Sigmoid colon (tissue), 7 donors: Measurements from ENCODE around the gene ZFHX3. TPM values are rescaled to one million over a fixed set of nuclear protein-coding genes. Genes with fewer than 3 reads are reported as not detected.

Experiments used
- DNase-seq: peaks from one replicate; pipeline ENCODE4 v3.0.0-alpha.2; 2019
- H3K27ac ChIP-seq, 4 donors: fragments of 200-600 bp; sonication (generic); one replicate each; pipeline ENCODE4 v1.5.1; 2016 to 2019; ENCODE audit warnings: mild to moderate bottlenecking in 1 of 4
- H3K27me3 ChIP-seq, 3 donors: fragments of 200-600 bp; sonication (generic); one replicate each; pipeline ENCODE4 v1.5.1; 2019; ENCODE audit warnings: mild to moderate bottlenecking in 1 of 3
- H3K36me3 ChIP-seq, 4 donors: fragments of 200-600 bp; sonication (generic); one replicate each; pipeline ENCODE4 v1.5.1; 2016 to 2019
- H3K4me1 ChIP-seq, 4 donors: fragments of 200-600 bp; sonication (generic); one replicate each; pipeline ENCODE4 v1.5.1; 2017 to 2019
- H3K4me3 ChIP-seq, 4 donors: fragments of 200-600 bp; sonication (generic); one replicate each; pipeline ENCODE4 v1.5.1; 2017 to 2019; ENCODE audit warnings: mild to moderate bottlenecking in 2 of 4, moderate library complexity in 1 of 4
- H3K9me3 ChIP-seq, 4 donors: fragments of 200-600 bp in 3 of 4; sonication (generic) in 3 of 4; one replicate each; pipeline versions ENCODE4 v1.5.1 to v1.6.1; 2013 to 2019
- CTCF ChIP-seq, 4 experiments: fragments of 450-650 bp in 3 of 4; fragments of 200-600 bp in 1 of 4; IDR thresholded peaks; one replicate each; pipeline ENCODE4 v1.5.1; 2016 to 2019; ENCODE audit warnings: antibody characterized with exemption in 4 of 4, mild to moderate bottlenecking in 3 of 4, moderate library complexity in 2 of 4
- EP300 ChIP-seq, 4 donors: sonication (generic); formaldehyde crosslinking; IDR thresholded peaks; one replicate each; pipeline ENCODE4 v1.6.1; 2017; ENCODE audit warnings: antibody characterized with exemption in 4 of 4
- POLR2A ChIP-seq, 2 donors: fragments of 450-650 bp; IDR thresholded peaks; one replicate each; pipeline ENCODE4 v1.6.1; 2016; ENCODE audit warnings: antibody characterized with exemption in 2 of 2, mild to moderate bottlenecking in 2 of 2, moderate library complexity in 2 of 2
- POLR2AphosphoS5 ChIP-seq, 4 donors: sonication (generic); formaldehyde crosslinking; IDR thresholded peaks; one replicate each; pipeline ENCODE4 v1.6.1; 2017; ENCODE audit warnings: antibody characterized with exemption in 4 of 4
- WGBS, 2 donors: extraction: QIAGEN DNeasy Blood & Tissue Kit; methylation state at CpG; one replicate each; pipeline ENCODE4 v1.1.7; 2013; 5-methylcytosine and 5-hydroxymethylcytosine counted together
- intact Hi-C: fragments of 100-400 bp; cut with DNase I; formaldehyde crosslinking; loops from one replicate; pipeline ENCODE4 v1.15.1; 2023
- polyA plus RNA-seq, 3 donors: library from polyadenylated mRNA; stranded (reverse); fragments of 200-250 nt; gene quantifications; one replicate each; pipeline ENCODE4 v1.2.3, GENCODE V29; 2013
- total RNA-seq, 4 donors: library from RNA; depleted of rRNA; stranded (reverse); fragments of >200 nt; gene quantifications; one replicate each; pipeline ENCODE4 v1.1.0, GENCODE V29; 2016
- donor health status: healthy with polysubstance abuse.
- donor health status: Bipolar disorder and iron deficiency.
- donor health status: healthy.

The ZFHX3 gene
- total and polyA plus RNA-seq, 7 donors = 0.69 to 38.8 (median 17.8) TPM

DNA sequence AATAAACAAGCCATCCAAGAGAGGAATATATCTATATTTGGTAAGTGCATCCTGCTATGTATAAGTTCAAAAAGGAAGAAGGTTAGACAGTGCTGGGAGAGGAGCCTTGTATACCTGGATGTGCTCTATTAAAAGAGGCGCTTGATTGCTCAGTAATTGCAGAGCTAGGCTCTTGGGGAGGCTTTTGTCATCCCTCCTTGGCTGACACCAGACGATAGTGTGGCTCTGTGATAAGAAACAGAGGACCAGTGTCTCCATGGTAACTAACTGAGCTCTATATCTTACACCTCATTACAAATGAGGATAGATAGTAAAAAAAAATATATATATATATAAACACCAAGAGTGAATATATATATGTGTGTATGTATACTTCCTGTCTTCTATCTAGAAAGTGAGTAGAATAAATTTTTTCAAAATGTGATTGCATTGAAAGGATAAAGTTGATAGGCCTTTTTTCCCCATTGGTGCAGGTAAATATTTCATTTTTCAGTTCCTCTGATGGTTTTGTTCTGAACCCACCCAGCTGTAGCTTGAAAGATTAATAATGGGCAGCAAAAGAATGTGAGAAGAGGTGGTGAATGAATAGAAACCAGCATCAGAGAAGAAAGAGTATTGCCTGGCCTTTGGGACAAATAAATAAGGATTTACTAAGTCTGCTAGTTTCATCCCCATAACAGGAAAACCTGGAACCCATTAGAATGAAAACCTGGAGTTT, 303.7 kb downstream of the ZFHX3 start:
- peaks cover 0 to 13% (median 3%) of the 10 kb centered on the region in 4 donors for H3K4me1 ChIP-seq
- no peak overlapping the region for H3K4me3 ChIP-seq
- TF ChIP-seq EP300 (IDR thresholded peaks at IDR 0.05) (no peak), POLR2AphosphoS5 (IDR thresholded peaks at IDR 0.05) (no peak), CTCF (IDR thresholded peaks at IDR 0.05) (no peak), POLR2A (IDR thresholded peaks at IDR 0.05) (no peak)
- intact Hi-C loops = no loop called here
- no peaks in the 10 kb centered on the region for H3K9me3 ChIP-seq
- H3K36me3 ChIP-seq = no peaks in the 10 kb centered on the region
- H3K27ac ChIP-seq = no peak overlapping the region
- no peaks in the 10 kb centered on the region for H3K27me3 ChIP-seq
- WGBS, 2 donors = 92% methylated on average over 2 of the region's 2 CpGs
- DNase-seq = no peak

DNA sequence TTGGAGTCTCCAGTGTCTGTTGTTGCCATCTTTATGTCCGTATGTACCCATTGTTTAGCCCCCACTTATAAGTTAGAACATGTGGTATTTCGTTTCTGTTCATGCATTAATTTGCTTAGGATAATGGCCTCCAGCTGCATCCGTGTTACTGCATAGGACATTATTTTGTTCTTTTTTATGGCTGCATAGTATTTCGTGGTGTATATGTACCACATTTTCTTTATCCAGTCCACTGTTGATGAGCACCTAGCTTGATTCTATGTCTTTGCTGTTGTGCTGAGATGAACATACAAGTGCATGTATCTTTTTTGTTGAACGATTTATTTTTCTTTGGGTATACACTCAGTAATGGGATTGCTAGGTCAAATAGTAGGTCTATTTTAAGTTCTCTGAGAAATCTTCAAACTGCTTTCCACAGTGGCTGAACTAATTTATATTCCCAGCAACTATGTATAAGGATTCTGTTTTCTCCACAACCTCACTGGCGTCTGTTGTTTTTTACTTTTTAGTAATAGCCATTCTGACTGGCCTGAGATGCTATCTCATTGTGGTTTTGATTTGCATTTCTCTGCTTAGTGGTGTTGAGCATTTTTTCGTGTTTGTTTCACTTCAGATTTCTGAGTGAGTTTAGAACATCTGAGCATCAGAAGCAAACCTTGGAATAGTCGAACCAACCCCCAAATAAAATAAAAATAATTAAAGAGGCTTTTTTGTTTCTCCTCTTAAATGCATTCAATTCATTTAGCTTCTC, 304.7 kb downstream of the ZFHX3 start:
- TF ChIP-seq EP300 (IDR thresholded peaks at IDR 0.05) (no peak), POLR2AphosphoS5 (IDR thresholded peaks at IDR 0.05) (no peak), CTCF (IDR thresholded peaks at IDR 0.05) (no peak), POLR2A (IDR thresholded peaks at IDR 0.05) (no peak)
- H3K36me3 ChIP-seq = no peaks in the 10 kb centered on the region
- 85 to 88% methylated on average over 8 of the region's 8 CpGs for WGBS, 2 donors
- no peak for DNase-seq
- no peaks in the 10 kb centered on the region for H3K9me3 ChIP-seq
- intact Hi-C loops = no loop called here
- no peak overlapping the region for H3K27ac ChIP-seq
- no peaks in the 10 kb centered on the region for H3K27me3 ChIP-seq
- peaks cover 0 to 19% (median 6%) of the 10 kb centered on the region in 4 donors for H3K4me1 ChIP-seq
- no peak overlapping the region for H3K4me3 ChIP-seq

- no peak overlapping the region for H3K4me3 ChIP-seq
- intact Hi-C loops = no loop called here
- H3K4me1 ChIP-seq = peaks cover 0 to 19% (median 6%) of the 10 kb centered on the region in 4 donors
- no peaks in the 10 kb centered on the region for H3K9me3 ChIP-seq
- no peak for TF ChIP-seq EP300 (IDR thresholded peaks at IDR 0.05)
- TF ChIP-seq POLR2AphosphoS5 (IDR thresholded peaks at IDR 0.05) = no peak
- no peak for TF ChIP-seq CTCF (IDR thresholded peaks at IDR 0.05)
- no peak for TF ChIP-seq POLR2A (IDR thresholded peaks at IDR 0.05)
- H3K27ac ChIP-seq = no peak overlapping the region
- DNase-seq = no peak
- no peaks in the 10 kb centered on the region for H3K36me3 ChIP-seq
- WGBS, 2 donors = 82 to 90% methylated on average over 2 of the region's 2 CpGs
- no peaks in the 10 kb centered on the region for H3K27me3 ChIP-seq
Measured at GRCh38 chr16:72740347-72740746, 307.6 kb downstream of the ZFHX3 start.

DNA sequence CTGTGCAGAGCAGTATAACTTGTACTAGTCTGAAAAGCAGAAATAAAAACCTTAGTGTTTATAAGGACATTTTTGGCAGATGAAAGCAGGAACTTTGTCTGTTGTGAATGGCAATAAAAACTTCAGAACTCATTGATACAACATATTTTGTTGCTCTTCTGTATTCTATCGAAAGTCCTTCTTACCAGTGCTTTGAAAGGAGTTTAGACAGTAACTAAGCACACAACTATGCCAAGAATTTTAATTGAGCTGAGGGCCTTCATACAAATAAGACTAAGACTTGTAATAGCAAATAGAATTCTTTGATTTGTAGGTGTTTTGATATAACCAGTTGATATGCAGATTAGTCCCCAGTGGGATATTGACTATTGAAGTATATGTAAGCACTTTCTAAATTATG, 308.4 kb downstream of the ZFHX3 start:
- H3K9me3 ChIP-seq = peaks cover 0 to 5% (median 0%) of the 10 kb centered on the region in 4 donors
- intact Hi-C loops = no loop called here
- no peaks in the 10 kb centered on the region for H3K36me3 ChIP-seq
- no peak for DNase-seq
- H3K4me1 ChIP-seq = peaks cover 0 to 19% (median 6%) of the 10 kb centered on the region in 4 donors
- no peak overlapping the region for H3K27ac ChIP-seq
- H3K4me3 ChIP-seq = no peak overlapping the region
- TF ChIP-seq EP300 (IDR thresholded peaks at IDR 0.05) (no peak), POLR2A (IDR thresholded peaks at IDR 0.05) (no peak), POLR2AphosphoS5 (IDR thresholded peaks at IDR 0.05) (peak in 2 of 4 donors; percentile 48), CTCF (IDR thresholded peaks at IDR 0.05) (no peak)
- 58 to 65% methylated on average over 1 of the region's 1 CpG for WGBS, 2 donors
- H3K27me3 ChIP-seq = no peaks in the 10 kb centered on the region
